Heart left ventricle (tissue), 16 donors: Measurements from ENCODE around the gene PRKN. TPM values are rescaled to one million over a fixed set of nuclear protein-coding genes. Genes with fewer than 3 reads are reported as not detected.

Experiments used
- ATAC-seq, 4 donors: fragments of 200-7000 bp; cut with Tn5 transposase; one replicate each; pipeline ENCODE4 v1.9.1; 2020 to 2022; ENCODE audit warnings: moderate library complexity in 4 of 4, mild to moderate bottlenecking in 3 of 4, moderate number of reproducible peaks in 1 of 4
- DNase-seq, 5 donors: peaks; one replicate each; pipeline ENCODE4 v3.0.0-alpha.2; 2020
- H3K27ac ChIP-seq, 12 donors: fragments of 200-600 bp; sonication (generic) in 4 of 12; one replicate each; pipeline versions ENCODE4 v1.5.0 to v1.8.0; 2016 to 2022; ENCODE audit warnings: mild to moderate bottlenecking in 2 of 12
- H3K27me3 ChIP-seq, 9 donors: fragments of 200-600 bp; sonication (generic) in 2 of 9; one replicate each; pipeline versions ENCODE4 v1.5.1 to v1.8.0; 2016 to 2022; ENCODE audit warnings: mild to moderate bottlenecking in 3 of 9
- H3K36me3 ChIP-seq, 9 donors: fragments of 200-600 bp; sonication (generic) in 2 of 9; one replicate each; pipeline versions ENCODE4 v1.5.0 to v1.8.0; 2018 to 2022; ENCODE audit warnings: mild to moderate bottlenecking in 2 of 9
- H3K4me1 ChIP-seq, 12 donors: fragments of 200-600 bp; sonication (generic) in 4 of 12; one replicate each; pipeline versions ENCODE4 v1.5.0 to v1.8.0; 2016 to 2022; ENCODE audit warnings: mild to moderate bottlenecking in 3 of 12
- H3K4me3 ChIP-seq, 12 donors: fragments of 200-600 bp; sonication (generic) in 4 of 12; one replicate each; pipeline versions ENCODE4 v1.5.0 to v1.8.0; 2017 to 2022; ENCODE audit warnings: mild to moderate bottlenecking in 9 of 12, moderate library complexity in 4 of 12
- H3K9me3 ChIP-seq, 12 donors: fragments of 200-600 bp; sonication (generic) in 4 of 12; one replicate each; pipeline versions ENCODE4 v1.5.0 to v1.8.0; 2016 to 2022; ENCODE audit warnings: mild to moderate bottlenecking in 1 of 12
- CTCF ChIP-seq, 12 donors: fragments of 200-600 bp; sonication (generic) in 4 of 12; IDR thresholded peaks; one replicate each; pipeline versions ENCODE4 v1.5.0 to v1.8.0; 2018 to 2022; ENCODE audit warnings: antibody characterized with exemption in 12 of 12, mild to moderate bottlenecking in 5 of 12
- POLR2A ChIP-seq, 2 donors: fragments of 450-650 bp; IDR thresholded peaks; one replicate each; pipeline ENCODE4 v1.6.1; 2017; ENCODE audit warnings: antibody characterized with exemption in 2 of 2, mild to moderate bottlenecking in 2 of 2, moderate library complexity in 2 of 2
- whole genome bisulfite sequencing, 4 donors: extraction: QIAGEN DNeasy Blood & Tissue Kit in 2 of 4; methylation state at CpG; one replicate each; pipeline versions ENCODE4 v1.1.5 to v1.1.7; 2013 to 2018; 5-methylcytosine and 5-hydroxymethylcytosine counted together
- intact Hi-C, 10 donors: fragments of 100-400 bp; cut with DNase I; formaldehyde crosslinking; loops; one replicate each; pipeline versions ENCODE4 v1.11.1 to v1.14.2; 2022
- polyA plus RNA-seq, 2 donors: library from polyadenylated mRNA; stranded (reverse); fragments of 200-250 nt; gene quantifications; one replicate each; pipeline ENCODE4 v1.2.3, GENCODE V29; 2013
- total RNA-seq, 9 donors: library from RNA; depleted of rRNA in 2 of 9; stranded (reverse); fragments of >200 nt in 2 of 9; fragmentation: NEBNext Ultra II Directional in 3 of 9; extraction: Animal tissue kit (Norgen Biotek cat#: 25700) in 3 of 9; gene quantifications; one replicate each; pipeline versions ENCODE4 v1.1.0 to v1.2.4, GENCODE V29; 2016 to 2023
- donor health status: ischemic (EF 13 %, LVEDD 7.1; RV severe dilation, severe dysfunction).
- donor health status: healthy with polysubstance abuse.
- donor health status: DM: no; HTN: yes; CAD: no.
- donor health status: DM: no; HTN: no; CAD: no.
- donor health status: ischemic (EF 25% LVEDD 6.9; RV normal size, moderate dysfunction).
- donor health status: ischemic (EF 25% LVEDD 5.7; RV mildly dilated, moderate dysfunction).
- donor health status: healthy.
- donor health status: DM: yes; HTN: yes; CAD: no.
- donor health status: ischemic (EF 35%, LVEDD 5.7; RV mildly dilated, moderate dysfunction).
- donor health status: nonischemic (EF 11% LVEDD 7.7; RV severe dilation, severe dysfunction).
- donor health status: DM: yes; HTN: yes; CAD: no.
- donor health status: PGD.
- donor health status: ischemic (EF 29% LVEDD 5.4; RV normal size, mild dysfunction).
- donor health status: nonischemic (EF 23%, LVEDD 6.1; RV moderate dilation, normal function).

PRKN gene
- total and polyA plus RNA-seq, 11 donors = 3.4 to 32.5 (median 21.2) TPM

GRCh38 chr6:162670345-162670744, 57.2 kb downstream of the PRKN start:
- no peaks in the 10 kb centered on the region for H3K36me3 ChIP-seq
- DNase-seq (peak in 2 of 5 donors; percentile 16 to 28), ATAC-seq (peak; percentile 82 to 92 (median 90))
- H3K27ac ChIP-seq = peak overlapping the region; percentile 42 to 84 (median 76)
- H3K9me3 ChIP-seq = peaks cover 0 to 8% (median 0%) of the 10 kb centered on the region in 12 donors
- WGBS, 4 donors = 51 to 62% (median 58%) methylated on average over 3 of the region's 3 CpGs
- TF ChIP-seq POLR2A (IDR thresholded peaks at IDR 0.05) = no peak
- TF ChIP-seq CTCF (IDR thresholded peaks at IDR 0.05) = no peak
- no peaks in the 10 kb centered on the region for H3K27me3 ChIP-seq
- peaks cover 0 to 9% (median 0%) of the 10 kb centered on the region in 12 donors for H3K4me1 ChIP-seq
- H3K4me3 ChIP-seq = peak overlapping the region in 3 of 12 donors; percentile 15 to 24 (median 20)
- intact Hi-C loops = loop anchor here in 2 of 10 donors (2.0 to 5.0 kb wide), 2 partner anchors 37 to 56 kb away; partner anchors contain the start of genes PACRG (in 1 of the 2) and PRKN (in 1 of the 2)

- Histone ChIP-seq H3K9me3 (peaks cover 0 to 12% (median 0%) of the 10 kb centered on the region in 12 donors), H3K27me3 (no peaks in the 10 kb centered on the region), H3K4me3 (no peak overlapping the region), H3K27ac (no peak overlapping the region), H3K36me3 (no peaks in the 10 kb centered on the region), H3K4me1 (peaks cover 0 to 5% (median 0%) of the 10 kb centered on the region in 12 donors)
- TF ChIP-seq POLR2A (IDR thresholded peaks at IDR 0.05) (no peak), CTCF (IDR thresholded peaks at IDR 0.05) (no peak)
- no peak for DNase-seq
- ATAC-seq = no peak
- intact Hi-C loops = no loop called here
- WGBS, 4 donors = 67 to 80% (median 72%) methylated on average over 2 of the region's 2 CpGs
These were observed 61.3 kb downstream of the PRKN start for GRCh38 chr6:162666246-162666645.

DNA sequence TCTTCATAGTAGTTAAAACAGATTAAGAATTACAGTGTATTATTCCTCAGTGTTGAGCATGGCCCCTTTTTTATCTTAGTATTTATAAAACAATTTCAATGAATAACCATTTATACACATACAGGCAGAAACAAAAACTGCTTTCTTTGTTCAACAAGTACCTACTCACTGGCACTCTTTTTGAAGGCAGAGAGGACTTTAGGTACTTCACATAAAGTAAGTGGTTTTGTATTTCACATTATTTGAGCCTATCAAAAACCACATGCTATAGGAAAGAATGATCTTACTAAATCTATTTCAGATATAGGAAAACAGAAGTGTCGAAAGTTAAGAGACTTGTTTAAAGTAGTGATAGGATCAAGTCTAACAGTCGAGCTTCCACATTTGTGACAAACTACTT, 73.8 kb downstream of the PRKN start:
- no peaks in the 10 kb centered on the region for H3K9me3 ChIP-seq
- DNase-seq = no peak
- no peak for ATAC-seq
- no peak overlapping the region for H3K27ac ChIP-seq
- no peaks in the 10 kb centered on the region for H3K4me1 ChIP-seq
- H3K27me3 ChIP-seq = no peaks in the 10 kb centered on the region
- no peak overlapping the region for H3K4me3 ChIP-seq
- 93 to 95% (median 95%) methylated on average over 2 of the region's 2 CpGs for WGBS, 4 donors
- intact Hi-C loops = no loop called here
- no peak for TF ChIP-seq CTCF (IDR thresholded peaks at IDR 0.05)
- TF ChIP-seq POLR2A (IDR thresholded peaks at IDR 0.05) = no peak
- H3K36me3 ChIP-seq = no peaks in the 10 kb centered on the region

- H3K4me1 ChIP-seq = no peaks in the 10 kb centered on the region
- intact Hi-C loops = no loop called here
- ATAC-seq = no peak
- no peak overlapping the region for H3K27ac ChIP-seq
- no peaks in the 10 kb centered on the region for H3K27me3 ChIP-seq
- H3K9me3 ChIP-seq = no peaks in the 10 kb centered on the region
- H3K36me3 ChIP-seq = no peaks in the 10 kb centered on the region
- WGBS, 4 donors = 93 to 96% (median 95%) methylated on average over 3 of the region's 3 CpGs
- TF ChIP-seq CTCF (IDR thresholded peaks at IDR 0.05) (no peak), POLR2A (IDR thresholded peaks at IDR 0.05) (no peak)
- no peak for DNase-seq
- no peak overlapping the region for H3K4me3 ChIP-seq
These were observed 76.1 kb downstream of the PRKN start for GRCh38 chr6:162651505-162651904.
